PC-3 (cell line): ENCODE data around the gene SYT1. TPM values are rescaled to one million over a fixed set of nuclear protein-coding genes. Genes with fewer than 3 reads are reported as not detected.

ENCODE experiments used
- ATAC-seq: fragments of 200-7000 bp; cut with Tn5 transposase; 2 replicates; pipeline ENCODE4 v1.9.1; 2020; ENCODE audit warnings: mild to moderate bottlenecking, moderate library complexity
- BruUV-seq: library from RNA; stranded (reverse); fragments of 400-500 nt; replicated peaks from 2 replicates; lab custom pipeline; 2021; lab: Mats Ljungman, UMichigan
- CTCF ChIA-PET: fragments of 300-600 bp; sonication (Branson Sonifier 250); formaldehyde crosslinking; loops from one replicate; lab custom pipeline; 2022; ENCODE audit warnings: antibody characterized with exemption; lab: Charles Lee
- POLR2A ChIA-PET: fragments of 300-600 bp; sonication (Branson Sonifier 250); formaldehyde crosslinking; loops from one replicate; lab custom pipeline; 2022; ENCODE audit warnings: antibody characterized with exemption; ENCODE audit not compliant: unreplicated experiment; lab: Charles Lee
- DNase-seq: peaks from one replicate; pipeline ENCODE4 v3.0.0-alpha.2; 2015
- H2AFZ ChIP-seq: fragments of 300-600 bp; sonication (generic); 2 replicates; pipeline ENCODE4 v1.6.0; 2016; ENCODE audit warnings: antibody characterized with exemption, low read length
- H3F3A ChIP-seq: fragments of 300-600 bp; sonication (generic); one replicate; pipeline ENCODE4 v1.6.0; 2017; ENCODE audit warnings: antibody characterized with exemption, low read length, control low read depth, mild to moderate bottlenecking; ENCODE audit not compliant: unreplicated experiment
- H3K27ac ChIP-seq: fragments of 300-600 bp; sonication (generic); 2 replicates; pipeline ENCODE4 v1.5.1; 2016; ENCODE audit warnings: mild to moderate bottlenecking, low read length
- H3K27me3 ChIP-seq: fragments of 300-600 bp; sonication (generic); 2 replicates; pipeline ENCODE4 v1.6.1; 2016; ENCODE audit warnings: low read length, mixed read lengths
- H3K36me3 ChIP-seq: fragments of 300-600 bp; sonication (generic); 2 replicates; pipeline ENCODE4 v1.6.1; 2016; ENCODE audit warnings: low read depth, mixed run types, low read length, mixed read lengths
- H3K4me1 ChIP-seq: fragments of 300-600 bp; sonication (generic); 2 replicates; pipeline ENCODE4 v1.5.1; 2016; ENCODE audit warnings: low read length; ENCODE audit not compliant: insufficient read depth
- H3K4me2 ChIP-seq: fragments of 300-600 bp; sonication (generic); 2 replicates; pipeline ENCODE4 v1.6.0; 2016; ENCODE audit warnings: low read length
- H3K4me3 ChIP-seq: fragments of 300-600 bp; sonication (generic); 2 replicates; pipeline ENCODE4 v1.5.1; 2016; ENCODE audit warnings: mild to moderate bottlenecking, low read length, mixed read lengths
- H3K79me2 ChIP-seq: fragments of 300-600 bp; sonication (generic); 2 replicates; pipeline ENCODE4 v1.6.1; 2017; ENCODE audit warnings: low read length, mixed read lengths
- H3K9ac ChIP-seq: fragments of 300-600 bp; sonication (generic); 2 replicates; pipeline ENCODE4 v1.6.0; 2016; ENCODE audit warnings: mild to moderate bottlenecking, low read length
- H3K9me2 ChIP-seq: fragments of 300-600 bp; sonication (generic); replicated peaks from 2 replicates; pipeline ENCODE4 v1.6.1; 2016; ENCODE audit warnings: mixed run types, low read length, mixed read lengths
- H3K9me3 ChIP-seq: fragments of 300-600 bp; sonication (generic); 2 replicates; pipeline ENCODE4 v1.6.1; 2016; ENCODE audit warnings: low read length, mixed read lengths
- H4K20me1 ChIP-seq: fragments of 300-600 bp; sonication (generic); 2 replicates; pipeline ENCODE4 v1.6.1; 2016; ENCODE audit warnings: low read length, mixed read lengths
- CTCF ChIP-seq: fragments of 300-600 bp; sonication (generic); conservative IDR thresholded peaks from 2 replicates; pipeline ENCODE4 v1.5.1; 2017; ENCODE audit warnings: antibody characterized with exemption, low read depth, mild to moderate bottlenecking, low read length
- EZH2 ChIP-seq: fragments of 300-600 bp; sonication (generic); IDR thresholded peaks from one replicate; pipeline ENCODE4 v1.6.1; 2017; ENCODE audit warnings: antibody characterized with exemption, mild to moderate bottlenecking, low read length; ENCODE audit not compliant: unreplicated experiment
- EZH2phosphoT487 ChIP-seq: fragments of 300-600 bp; sonication (generic); IDR thresholded peaks from 2 replicates; pipeline ENCODE4 v1.6.1; 2018; ENCODE audit warnings: mild to moderate bottlenecking, antibody characterized with exemption, low read length, borderline replicate concordance
- intact Hi-C: fragments of 100-400 bp; cut with micrococcal nuclease; formaldehyde crosslinking; loops from 2 replicates; pipeline ENCODE4 v1.9.0; 2023
- total RNA-seq: library from RNA; depleted of rRNA; stranded (reverse); fragments of >200 nt; gene quantifications from 2 replicates; pipeline ENCODE4 v1.2.3, GENCODE V29; 2014

Gene SYT1
- total RNA-seq, 1 experiment from 2014 or later, result 0.51 TPM

- Histone ChIP-seq H3K4me1 (peaks cover 10% of the 10 kb centered on the region), H4K20me1 (no peaks in the 10 kb centered on the region), H3K9me2 (no peaks in the 10 kb centered on the region), H3F3A (no peaks in the 10 kb centered on the region), H3K27me3 (no peaks in the 10 kb centered on the region), H3K9me3 (no peaks in the 10 kb centered on the region), H2AFZ (no peak overlapping the region), H3K27ac (no peak overlapping the region), H3K79me2 (no peaks in the 10 kb centered on the region), H3K36me3 (no peaks in the 10 kb centered on the region), H3K9ac (no peak overlapping the region), H3K4me2 (no peak overlapping the region), H3K4me3 (no peak overlapping the region)
- TF ChIP-seq EZH2phosphoT487 (no peak), CTCF (no peak), EZH2 (no peak)
- intact Hi-C loops, result no loop called here
- DNase-seq, result no peak
- ChIA-PET POLR2A (no interaction called here), CTCF (no interaction called here)
- ATAC-seq, result no peak
- BruUV-seq, result no TSS peak
These were observed 499.6 kb downstream of the SYT1 start for GRCh38 chr12:79364197-79364596.

- POLR2A ChIA-PET, result no interaction called here
- DNase-seq, result no peak
- intact Hi-C loops, result no loop called here
These were observed 501.8 kb downstream of the SYT1 start for GRCh38 chr12:79366374-79366773.

More at GRCh38 chr12:79366374-79366773, 501.8 kb downstream of the SYT1 start:
- CTCF ChIA-PET, result no interaction called here
- no peak overlapping the region for H3K27ac ChIP-seq
- no peaks in the 10 kb centered on the region for H3K79me2 ChIP-seq
- no peak for TF ChIP-seq EZH2
- no peak for TF ChIP-seq CTCF
- no peak for TF ChIP-seq EZH2phosphoT487
- H3K9ac ChIP-seq, result no peak overlapping the region
- no peak overlapping the region for H3K4me2 ChIP-seq
- no peaks in the 10 kb centered on the region for H3K9me2 ChIP-seq
- H3K36me3 ChIP-seq, result no peaks in the 10 kb centered on the region
- no peaks in the 10 kb centered on the region for H3F3A ChIP-seq
- ATAC-seq, result no peak
- H3K9me3 ChIP-seq, result no peaks in the 10 kb centered on the region
- BruUV-seq, result no TSS peak
- H2AFZ ChIP-seq, result no peak overlapping the region
- no peaks in the 10 kb centered on the region for H3K27me3 ChIP-seq
- no peaks in the 10 kb centered on the region for H4K20me1 ChIP-seq
- H3K4me3 ChIP-seq, result no peak overlapping the region
- peaks cover 10% of the 10 kb centered on the region for H3K4me1 ChIP-seq
